Femur (tissue), 1 donor: ENCODE measurements around the gene PRDX5.
A peak's percentile ranks its signal among the peaks of the same experiment; 100 is the strongest.

Source experiments
- DNase-seq: peaks from one replicate; pipeline ENCODE4 v3.0.0-alpha.2; 2017

PRDX5 gene

DNA sequence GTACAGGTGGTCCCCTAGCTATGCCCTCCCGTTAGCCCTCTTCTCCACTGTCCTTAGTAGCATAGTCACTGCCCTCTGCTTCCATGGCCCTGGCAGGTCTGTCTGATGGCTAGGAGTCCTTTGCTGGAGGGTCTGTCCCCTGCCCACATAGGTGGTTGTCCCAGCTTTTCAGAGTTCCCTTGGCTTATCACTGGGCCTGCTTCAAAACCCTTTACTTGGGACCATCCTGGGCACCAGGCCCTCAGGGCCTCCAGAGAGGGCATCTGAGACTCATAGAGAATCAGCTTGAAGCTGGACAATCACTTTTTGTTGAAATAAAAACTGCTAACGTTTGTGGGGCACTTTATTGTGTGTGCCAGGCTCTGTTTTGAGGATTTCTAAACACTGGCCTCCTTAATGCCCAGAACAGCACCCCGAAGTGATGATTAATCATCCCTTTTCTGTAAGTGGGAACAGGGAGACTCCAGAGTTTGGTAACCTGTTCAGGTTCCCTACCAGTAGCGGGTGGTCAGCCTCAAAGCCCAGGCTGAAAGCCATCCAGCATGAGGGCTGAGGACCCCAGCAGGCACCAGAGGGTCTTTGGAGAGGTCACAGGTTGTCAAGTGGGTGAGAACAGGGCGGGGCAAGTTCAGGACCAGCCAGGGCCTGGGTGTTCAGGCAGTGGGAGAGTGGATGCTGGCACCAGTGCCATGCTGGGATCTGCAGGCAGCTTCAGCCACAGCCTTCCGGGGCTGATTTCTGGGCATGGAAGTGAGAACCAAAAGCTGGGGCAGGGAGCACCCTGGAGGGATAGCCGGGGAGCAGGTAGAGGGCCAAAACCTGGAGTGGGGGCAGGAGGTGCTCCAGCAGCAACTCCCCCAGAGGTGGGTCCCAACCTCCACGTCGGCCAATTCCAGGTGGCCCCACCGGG is 27.3 kb upstream of the PRDX5 start:
- DNase-seq, result peak; percentile 20

DNA sequence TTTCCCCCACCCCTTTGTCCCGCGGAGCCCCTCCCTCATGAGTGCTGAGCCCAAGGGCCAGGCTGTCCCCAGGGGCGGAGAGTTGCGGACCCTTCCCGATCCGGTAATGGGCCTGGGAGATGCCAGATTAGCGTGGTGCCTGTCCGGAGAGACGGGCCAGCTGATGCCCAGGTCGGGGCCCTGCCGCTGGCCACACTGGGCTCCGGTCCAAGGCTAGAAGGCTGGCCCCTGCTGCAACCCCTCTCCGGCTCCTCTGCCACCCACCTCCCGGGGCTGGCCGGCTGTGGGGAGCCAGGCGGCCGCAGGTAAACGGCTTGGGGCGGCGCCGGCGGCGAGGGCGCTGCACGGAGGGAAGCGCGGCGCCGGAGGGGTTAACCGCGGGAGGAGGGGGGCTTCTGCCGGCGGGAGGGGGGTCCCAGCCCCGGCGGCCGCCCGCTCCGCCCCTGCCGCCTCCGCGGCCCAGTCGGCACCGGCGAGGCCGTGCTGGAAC is 26.6 kb upstream of the PRDX5 start, which contains the start of gene KCNK4:
TSS of gene KCNK4 (plus strand) at position 41 of the 490 bp plus-strand sequence. CDS start 1,717 bp downstream, outside the sequence.
- peak; percentile 30 for DNase-seq

DNA sequence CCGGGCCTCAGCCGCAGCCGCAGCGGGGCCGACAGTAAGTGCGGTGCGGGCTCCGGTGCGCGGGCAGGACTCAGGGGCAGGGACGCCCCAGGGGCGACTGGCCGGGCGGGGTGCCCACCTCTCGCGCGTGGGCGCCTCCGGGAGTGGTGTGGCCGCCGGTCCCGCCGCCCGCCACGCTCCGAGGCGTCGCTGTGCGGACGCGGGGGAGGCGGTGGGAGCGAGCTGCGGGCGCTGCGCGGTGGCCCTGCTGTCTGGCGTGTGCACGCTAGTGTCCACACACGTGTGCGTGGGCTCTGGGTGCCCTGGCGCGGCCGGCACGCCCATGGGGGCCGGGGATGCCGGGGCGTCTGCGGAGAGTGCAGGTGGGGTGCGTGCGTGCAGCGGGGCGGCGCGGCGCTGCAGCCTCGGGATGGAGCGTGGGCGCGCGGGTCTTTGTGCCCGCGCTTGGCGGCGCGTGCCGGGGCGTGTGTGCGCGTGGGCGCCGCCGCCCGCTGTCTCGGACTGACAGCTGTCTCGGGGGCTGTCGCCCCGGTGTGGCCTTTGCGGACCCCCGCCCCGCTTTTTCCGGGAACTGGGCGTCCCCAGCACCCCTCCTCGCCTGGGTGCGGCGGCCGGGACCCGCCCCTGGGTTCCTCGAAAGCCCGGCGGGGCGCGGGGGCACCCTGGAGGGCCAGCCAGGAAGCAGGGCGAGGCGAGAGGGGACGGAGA is 26.0 kb upstream of the PRDX5 start:
- peak; percentile 18 for DNase-seq

DNA sequence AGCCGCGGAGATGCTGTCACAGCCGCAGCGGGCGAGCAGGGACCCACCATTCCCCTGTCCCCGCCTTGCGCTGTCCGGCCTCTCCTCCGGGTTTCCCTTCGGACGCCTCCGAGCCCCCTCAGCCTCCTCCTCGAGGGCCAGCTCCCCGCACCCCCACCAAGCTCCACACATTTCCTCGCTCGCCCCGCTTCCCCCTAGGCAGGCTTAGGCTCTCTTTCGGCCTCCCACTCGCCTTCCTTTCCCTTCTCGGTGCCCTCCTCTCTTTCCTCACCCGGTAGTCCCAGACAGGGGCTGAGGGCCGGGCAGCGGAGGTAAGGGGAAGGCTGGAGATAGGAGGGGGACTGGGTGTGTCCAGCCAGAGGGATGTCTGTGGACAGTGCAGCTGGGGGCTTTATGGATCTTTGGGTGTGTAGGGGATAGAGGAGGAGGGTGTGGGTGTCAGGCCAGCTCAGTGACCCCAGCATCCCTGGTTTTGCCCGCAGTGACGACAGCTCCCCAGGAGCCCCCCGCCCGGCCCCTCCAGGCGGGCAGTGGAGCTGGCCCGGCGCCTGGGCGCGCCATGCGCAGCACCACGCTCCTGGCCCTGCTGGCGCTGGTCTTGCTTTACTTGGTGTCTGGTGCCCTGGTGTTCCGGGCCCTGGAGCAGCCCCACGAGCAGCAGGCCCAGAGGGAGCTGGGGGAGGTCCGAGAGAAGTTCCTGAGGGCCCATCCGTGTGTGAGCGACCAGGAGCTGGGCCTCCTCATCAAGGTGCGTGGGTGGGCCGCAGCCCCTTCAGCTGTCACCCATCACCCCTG is 25.3 kb upstream of the PRDX5 start:
- DNase-seq, result peak; percentile 26

DNA sequence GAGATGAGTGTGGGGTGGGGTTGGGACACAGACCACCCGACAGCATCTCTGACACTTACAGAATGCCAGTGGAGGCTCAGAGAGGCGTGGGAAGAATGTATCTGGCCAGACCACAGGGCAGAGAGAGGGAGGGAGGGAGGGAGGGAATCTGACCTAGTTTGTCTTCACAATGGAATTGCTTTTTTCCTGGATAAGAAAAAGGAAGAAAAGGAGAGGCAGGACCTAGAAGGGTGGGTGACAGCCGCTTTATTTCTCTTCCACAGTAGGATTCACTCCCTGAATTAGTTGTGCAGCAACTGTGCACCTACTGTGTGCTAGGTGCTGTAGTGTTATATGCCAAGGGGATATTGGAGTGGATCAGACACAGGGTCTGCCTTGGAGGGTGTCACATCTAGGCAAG is 23.1 kb upstream of the PRDX5 start:
- DNase-seq, result no peak

DNA sequence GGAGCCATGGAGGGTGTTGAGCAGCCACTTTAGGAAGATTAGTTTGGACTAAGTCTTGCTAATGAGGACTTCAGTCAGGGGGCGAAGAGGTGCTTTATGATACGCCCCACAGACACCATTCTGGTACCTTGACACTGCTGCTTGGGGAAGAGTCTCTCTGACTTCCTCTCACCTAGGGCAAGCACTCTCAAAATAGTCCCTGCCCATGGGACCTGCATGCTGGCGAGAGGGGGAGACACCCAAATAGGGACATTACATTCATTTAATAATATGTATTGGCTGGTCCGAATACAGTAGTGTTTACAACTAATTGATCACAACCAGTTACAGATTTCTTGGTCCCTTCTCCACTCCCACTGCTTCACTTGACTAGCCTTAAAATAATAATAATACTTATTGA is 22.2 kb upstream of the PRDX5 start:
- DNase-seq, result no peak

DNA sequence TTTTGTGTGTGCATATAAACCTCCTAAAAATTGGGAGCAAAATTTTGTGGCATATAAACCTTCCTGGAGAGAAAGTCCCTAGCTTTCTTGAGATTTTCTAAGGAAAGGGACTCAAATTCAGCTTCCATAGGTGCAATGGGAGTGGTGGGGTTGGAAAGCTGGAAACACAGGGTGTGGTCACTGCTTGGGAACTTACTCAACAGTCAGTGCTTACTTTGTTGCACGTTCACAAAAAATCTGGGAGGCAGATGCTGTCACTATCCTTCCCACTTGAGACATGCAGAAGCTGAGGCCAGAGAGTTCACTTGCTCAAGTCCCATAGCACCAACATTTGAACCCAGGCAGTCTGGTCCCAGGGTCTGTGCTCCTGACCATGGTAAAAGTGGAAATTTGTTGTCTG is 21.7 kb upstream of the PRDX5 start:
- DNase-seq, result no peak

DNA sequence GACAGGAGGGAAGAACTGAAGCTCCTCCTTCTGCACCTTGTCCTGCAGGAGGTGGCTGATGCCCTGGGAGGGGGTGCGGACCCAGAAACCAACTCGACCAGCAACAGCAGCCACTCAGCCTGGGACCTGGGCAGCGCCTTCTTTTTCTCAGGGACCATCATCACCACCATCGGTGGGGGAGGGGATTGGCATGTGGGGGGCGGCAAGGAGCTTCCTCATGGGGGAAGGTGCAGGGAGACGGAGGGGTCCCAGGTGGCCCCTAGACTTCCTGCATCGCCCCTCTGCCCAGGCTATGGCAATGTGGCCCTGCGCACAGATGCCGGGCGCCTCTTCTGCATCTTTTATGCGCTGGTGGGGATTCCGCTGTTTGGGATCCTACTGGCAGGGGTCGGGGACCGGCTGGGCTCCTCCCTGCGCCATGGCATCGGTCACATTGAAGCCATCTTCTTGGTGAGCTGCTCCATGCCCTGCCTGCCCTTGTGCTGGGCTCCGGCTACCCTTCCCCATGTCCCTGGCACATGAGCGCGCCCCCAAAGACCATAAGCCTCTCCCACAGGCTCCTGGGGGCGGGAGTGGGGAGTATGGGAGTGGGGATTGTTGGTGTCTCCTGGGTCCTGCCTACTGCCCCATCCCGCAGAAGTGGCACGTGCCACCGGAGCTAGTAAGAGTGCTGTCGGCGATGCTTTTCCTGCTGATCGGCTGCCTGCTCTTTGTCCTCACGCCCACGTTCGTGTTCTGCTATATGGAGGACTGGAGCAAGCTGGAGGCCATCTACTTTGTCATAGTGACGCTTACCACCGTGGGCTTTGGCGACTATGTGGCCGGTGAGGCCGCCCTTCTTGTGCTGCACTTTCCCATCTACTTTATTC is 20.9 kb upstream of the PRDX5 start:
- peak; percentile 18 for DNase-seq

DNA sequence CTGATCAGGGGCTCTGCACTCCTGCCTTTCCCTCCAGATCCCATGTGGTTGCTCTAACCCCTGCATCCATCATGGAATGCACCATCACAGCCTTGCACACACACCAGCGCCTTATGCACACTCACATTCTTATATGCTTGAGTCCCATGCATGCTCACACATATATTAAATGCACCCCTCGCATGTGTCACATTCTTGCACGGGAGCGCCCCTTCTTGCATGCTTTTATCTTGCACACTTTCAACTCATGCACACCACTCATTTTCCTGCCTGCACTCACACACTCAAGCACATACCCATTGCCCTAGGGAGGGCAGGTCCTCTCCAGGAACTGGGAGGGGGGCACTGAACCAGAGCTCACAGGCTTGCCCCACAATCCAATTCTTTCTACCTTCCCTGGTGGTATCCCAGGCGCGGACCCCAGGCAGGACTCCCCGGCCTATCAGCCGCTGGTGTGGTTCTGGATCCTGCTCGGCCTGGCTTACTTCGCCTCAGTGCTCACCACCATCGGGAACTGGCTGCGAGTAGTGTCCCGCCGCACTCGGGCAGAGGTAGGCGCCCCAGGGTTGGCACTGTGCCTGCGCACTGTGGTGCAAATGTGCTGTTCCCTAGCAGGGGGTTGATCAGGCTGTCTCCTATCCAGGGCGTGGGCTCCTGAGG is 20.1 kb upstream of the PRDX5 start:
- DNase-seq, result peak; percentile 18

DNA sequence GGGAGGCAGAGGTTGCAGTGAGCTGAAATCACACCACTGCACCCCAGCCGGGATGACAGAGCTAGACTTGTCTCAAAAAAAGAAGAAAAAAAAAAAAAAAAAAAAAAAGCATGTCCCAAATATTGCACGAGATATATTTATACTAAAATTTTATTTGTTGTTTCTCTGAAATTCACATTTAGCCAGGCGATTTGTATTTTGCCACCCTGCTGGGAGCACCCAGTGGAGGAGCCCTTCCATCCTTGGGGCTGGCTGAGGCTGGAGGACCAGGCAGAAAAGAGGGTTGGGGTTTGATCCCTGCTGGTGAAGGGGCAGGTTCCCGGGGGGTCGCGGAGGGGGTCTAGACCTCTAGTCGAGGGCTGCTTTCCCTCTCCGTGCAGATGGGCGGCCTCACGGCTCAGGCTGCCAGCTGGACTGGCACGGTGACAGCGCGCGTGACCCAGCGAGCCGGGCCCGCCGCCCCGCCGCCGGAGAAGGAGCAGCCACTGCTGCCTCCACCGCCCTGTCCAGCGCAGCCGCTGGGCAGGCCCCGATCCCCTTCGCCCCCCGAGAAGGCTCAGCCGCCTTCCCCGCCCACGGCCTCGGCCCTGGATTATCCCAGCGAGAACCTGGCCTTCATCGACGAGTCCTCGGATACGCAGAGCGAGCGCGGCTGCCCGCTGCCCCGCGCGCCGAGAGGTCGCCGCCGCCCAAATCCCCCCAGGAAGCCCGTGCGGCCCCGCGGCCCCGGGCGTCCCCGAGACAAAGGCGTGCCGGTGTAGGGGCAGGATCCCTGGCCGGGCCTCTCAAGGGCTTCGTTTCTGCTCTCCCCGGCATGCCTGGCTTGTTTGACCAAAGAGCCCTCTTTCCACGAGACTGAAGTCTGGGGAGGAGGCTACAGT is 18.7 kb upstream of the PRDX5 start:
- peak; percentile 78 for DNase-seq

DNA sequence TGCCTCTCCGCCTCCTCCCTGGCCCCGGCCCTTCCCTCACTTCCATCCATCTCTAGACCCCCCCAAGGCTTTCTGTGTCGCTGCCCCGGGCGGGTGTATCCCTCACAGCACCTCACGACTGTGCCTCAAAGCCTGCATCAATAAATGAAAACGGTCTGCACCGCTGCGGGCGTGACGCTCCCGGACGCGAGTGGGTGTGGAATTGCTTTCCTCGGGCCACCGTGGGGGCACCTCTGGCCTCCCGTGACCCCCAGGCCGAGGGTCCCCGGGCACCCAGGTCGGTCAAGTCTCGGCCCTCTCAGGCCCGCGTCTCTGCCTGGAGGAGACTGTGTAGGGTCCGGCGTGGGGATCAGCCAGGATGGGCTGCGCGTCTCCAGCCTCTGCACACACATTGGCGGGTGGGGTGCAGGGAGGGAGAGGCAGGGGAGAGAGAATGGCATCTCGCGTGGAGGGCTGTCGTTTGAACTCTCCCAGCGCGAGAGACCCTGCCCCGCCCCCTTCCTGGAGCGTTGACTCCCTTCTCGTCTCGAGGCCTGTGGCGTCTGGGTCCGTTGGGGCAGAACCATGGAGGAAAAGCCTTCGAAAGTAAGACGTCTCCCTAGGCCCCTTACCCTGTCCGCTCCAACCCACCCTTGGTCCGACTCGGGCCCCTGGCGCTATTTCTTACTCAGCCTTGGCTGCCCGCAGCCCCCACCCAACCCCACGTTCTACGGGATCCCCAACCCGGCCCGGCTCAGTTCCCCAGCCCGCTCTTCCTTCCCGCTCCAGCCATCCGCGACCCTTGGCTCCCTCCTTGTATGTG is 17.9 kb upstream of the PRDX5 start, which contains the start of gene CATSPERZ:
TSS of gene CATSPERZ (plus strand) at position 512 of the 802 bp plus-strand sequence. CDS start at position 565, 53 bp downstream.
- peak; percentile 28 for DNase-seq

DNA sequence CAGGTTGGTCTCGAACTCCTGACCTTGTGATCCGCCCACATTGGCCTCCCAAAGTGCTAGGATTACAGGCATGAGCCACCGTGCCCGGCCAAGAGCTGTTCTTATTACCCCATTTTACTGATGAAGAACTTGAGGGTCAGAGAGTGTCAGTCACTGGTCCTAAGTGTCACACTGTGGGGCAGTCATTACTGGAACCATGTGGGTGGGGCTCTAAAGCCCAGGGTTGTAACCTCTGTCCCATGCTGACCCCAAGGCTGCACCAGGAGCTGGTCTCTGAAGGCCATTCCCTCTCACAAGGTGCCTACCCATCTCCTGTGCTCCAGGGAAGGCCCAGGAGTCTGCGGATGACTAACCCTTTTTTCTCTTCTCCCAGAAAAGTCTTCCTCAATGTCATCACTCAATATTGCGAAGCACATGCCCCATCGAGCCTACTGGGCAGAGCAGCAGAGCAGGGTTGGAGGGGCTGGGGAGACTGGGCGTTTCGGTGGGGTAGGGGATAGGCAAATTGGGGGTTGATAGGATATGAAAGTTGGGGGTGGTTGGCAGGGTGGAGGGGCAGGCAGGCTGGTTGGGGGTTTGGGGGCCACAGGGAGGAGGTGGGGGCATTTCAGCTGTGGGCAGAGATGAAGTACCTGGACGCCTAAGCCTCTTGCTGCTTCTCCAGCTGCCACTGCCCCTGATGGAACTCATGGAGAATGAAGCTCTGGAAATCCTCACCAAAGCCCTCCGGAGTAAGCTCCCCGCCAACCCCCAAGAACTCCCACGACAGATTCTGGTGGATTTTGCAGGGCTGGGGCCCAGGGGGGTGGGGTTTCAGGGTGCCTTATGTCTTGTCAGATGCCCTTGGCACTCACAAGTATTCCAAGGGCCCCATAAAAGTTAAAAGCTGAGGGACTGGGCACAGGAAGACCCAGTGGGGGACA is 14.6 kb upstream of the PRDX5 start:
- DNase-seq, result no peak

DNA sequence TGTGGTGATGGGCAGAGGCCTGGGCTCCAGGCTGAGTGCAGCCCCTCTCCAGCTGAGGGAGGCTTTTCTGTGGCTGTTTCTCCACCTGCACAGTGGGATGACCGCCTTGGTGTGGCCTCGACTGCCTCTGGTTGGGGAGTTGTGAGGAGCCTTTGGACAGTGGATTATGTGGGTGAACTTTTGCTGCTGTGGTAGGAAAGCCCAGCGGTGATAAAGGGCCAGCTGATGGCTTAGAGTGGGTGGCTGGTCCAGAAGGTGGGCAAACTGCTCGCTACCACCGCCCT is 13.9 kb upstream of the PRDX5 start:
- no peak for DNase-seq

DNA sequence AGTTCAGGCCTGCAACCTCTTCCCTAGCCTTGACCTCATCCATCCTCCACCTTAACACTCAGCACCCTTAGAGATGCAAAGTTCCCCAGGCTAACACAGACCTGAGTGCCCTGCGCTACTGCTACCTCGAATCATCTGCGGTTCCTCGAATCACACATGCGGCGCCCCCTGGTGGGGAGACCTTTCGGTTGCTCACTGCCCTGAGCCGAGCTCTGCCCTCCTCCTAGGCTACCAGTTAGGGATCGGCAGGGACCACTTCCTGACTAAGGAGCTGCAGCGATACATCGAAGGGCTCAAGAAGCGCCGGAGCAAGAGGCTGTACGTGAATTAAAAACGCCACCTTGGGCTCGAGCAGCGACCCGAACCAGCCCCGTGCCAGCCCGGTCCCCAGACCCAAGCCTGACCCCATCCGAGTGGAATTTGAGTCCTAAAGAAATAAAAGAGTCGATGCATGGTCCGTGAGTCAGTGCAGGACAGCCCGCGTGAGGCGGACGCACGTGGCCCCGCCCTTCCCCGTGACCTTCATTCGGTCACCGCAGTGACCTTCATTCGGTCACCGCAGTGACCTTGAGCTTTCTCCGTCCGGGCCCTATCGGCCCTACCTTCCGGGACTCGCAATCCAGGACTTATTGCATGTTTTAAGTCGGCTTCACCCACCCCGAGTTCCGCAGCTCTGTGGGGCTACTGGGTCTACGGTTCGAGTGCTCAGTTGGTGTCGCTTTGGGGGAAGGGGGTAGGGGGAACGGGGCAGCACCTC is 13.4 kb upstream of the PRDX5 start:
- DNase-seq, result peak; percentile 92

DNA sequence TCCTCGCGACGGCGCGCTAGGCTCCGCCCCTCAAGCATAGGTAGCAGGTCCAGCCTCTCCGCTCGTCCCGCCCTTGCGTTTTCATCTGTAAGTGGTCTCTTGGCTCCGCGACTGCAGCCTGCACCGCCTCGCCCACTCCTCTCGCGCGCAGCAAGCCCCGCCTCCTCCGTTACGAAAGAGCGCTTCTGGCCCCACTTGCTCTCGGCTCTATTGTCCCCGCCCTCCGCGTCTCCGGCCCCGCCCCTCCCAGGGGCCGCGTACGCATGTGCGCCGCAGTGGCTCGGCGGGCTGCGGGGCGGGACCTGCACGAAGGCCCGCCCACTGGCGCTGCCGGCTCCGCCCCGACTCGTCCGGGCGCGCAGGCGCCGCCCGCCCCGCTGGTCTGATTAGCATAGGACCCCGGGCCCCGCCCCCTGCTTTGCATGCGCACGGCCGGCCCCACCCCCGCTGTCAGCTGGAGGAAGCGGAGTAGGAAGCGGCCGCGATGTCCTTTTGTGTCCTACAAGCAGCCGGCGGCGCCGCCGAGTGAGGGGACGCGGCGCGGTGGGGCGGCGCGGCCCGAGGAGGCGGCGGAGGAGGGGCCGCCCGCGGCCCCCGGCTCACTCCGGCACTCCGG is 12.7 kb upstream of the PRDX5 start, which contains the start of gene ESRRA:
TSS of gene ESRRA (plus strand) at position 450 of the 616 bp plus-strand sequence. CDS start 1,656 bp downstream, outside the sequence.
- DNase-seq, result peak; percentile 99

DNA sequence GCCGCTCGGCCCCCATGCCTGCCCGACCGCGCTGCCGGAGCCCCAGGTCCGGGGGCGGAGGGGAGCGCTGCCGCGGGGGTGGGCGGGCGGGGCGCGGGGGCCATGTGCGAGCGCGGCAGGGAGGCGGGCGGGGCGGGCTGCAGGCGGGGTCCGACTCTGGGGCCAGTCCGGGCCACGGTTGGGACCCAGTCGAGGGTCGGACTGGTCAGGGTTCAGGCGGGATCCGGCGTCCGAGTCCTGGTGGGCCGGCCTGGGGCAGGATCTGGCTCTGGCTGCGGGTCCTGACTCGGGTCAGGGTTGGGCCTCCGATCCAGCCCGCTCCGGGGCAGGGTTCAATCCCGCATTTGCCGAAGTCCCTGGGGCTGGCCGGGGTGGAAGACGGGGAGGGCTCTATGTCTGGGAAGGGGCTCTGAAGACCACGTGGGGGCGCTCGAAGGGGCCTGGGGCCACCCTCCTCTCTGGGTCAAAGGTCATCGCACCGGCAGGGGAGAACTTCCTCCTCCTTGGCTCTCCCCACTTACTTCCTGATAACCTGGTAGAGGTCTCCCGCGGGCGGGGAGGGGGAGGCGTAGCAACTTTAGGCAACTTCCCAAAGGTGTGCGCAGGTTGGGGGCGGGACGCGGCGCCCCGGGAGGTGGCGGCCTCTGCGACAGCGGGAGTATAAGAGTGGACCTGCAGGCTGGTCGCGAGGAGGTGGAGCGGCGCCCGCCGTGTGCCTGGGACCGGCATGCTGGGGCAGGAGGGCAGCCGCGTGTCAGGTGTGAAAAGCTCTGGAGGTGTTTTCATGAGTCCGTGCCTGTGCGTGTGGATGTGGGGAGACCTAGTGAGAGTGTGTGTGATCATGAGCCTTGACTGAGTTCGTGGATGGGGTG is 12.0 kb upstream of the PRDX5 start:
- DNase-seq, result peak; percentile 80
